Left ventricle myocardium inferior (tissue), 1 donor: ENCODE data around the gene NAA38. TPM values are rescaled to one million over a fixed set of nuclear protein-coding genes. Genes with fewer than 3 reads are reported as not detected.

Source experiments
- DNase-seq: peaks from one replicate; pipeline ENCODE4 v3.0.0-alpha.2; 2020
- H3K27ac ChIP-seq: fragments of 200-600 bp; replicated peaks from 2 replicates; pipeline ENCODE4 v1.8.0; 2021
- H3K27me3 ChIP-seq: fragments of 200-600 bp; 2 replicates; pipeline ENCODE4 v1.8.0; 2021; ENCODE audit warnings: low read depth
- H3K36me3 ChIP-seq: fragments of 200-600 bp; 2 replicates; pipeline ENCODE4 v1.8.0; 2021
- H3K4me1 ChIP-seq: fragments of 200-600 bp; 2 replicates; pipeline ENCODE4 v1.8.0; 2021
- H3K4me3 ChIP-seq: fragments of 200-600 bp; 2 replicates; pipeline ENCODE4 v1.8.0; 2021; ENCODE audit warnings: mild to moderate bottlenecking, moderate library complexity
- H3K9me3 ChIP-seq: fragments of 200-600 bp; replicated peaks from 2 replicates; pipeline ENCODE4 v1.8.0; 2021
- CTCF ChIP-seq: fragments of 200-600 bp; IDR thresholded peaks from 2 replicates; pipeline ENCODE4 v1.8.0; 2021; ENCODE audit warnings: antibody characterized with exemption, mild to moderate bottlenecking, borderline replicate concordance
- intact Hi-C: fragments of 100-400 bp; cut with micrococcal nuclease; formaldehyde crosslinking; loops from one replicate; pipeline ENCODE4 v1.11.0; 2022
- total RNA-seq: library from RNA; stranded (reverse); fragmentation: NEBNext Ultra II Directional; extraction: Animal tissue kit (Norgen Biotek cat#: 25700); gene quantifications from one replicate; pipeline ENCODE4 v1.2.1, GENCODE V29; 2021
- donor health status: DM: no; HTN: yes; CAD: no; lungs with severe emphysema.

NAA38 gene
- total RNA-seq, 1 donor from 2014 or later: 89.8 TPM

GRCh38 chr17:7855660-7856010 lies 1.7 kb downstream of the NAA38 start:
- intact Hi-C loops: no loop called here
- DNase-seq: no peak
- peaks cover 71% of the 10 kb centered on the region for H3K4me1 ChIP-seq
- peak overlapping the region; percentile 99 for H3K27ac ChIP-seq
- peaks cover 44% of the 10 kb centered on the region for H3K36me3 ChIP-seq
- no peaks in the 10 kb centered on the region for H3K27me3 ChIP-seq
- no peak for TF ChIP-seq CTCF
- no peaks in the 10 kb centered on the region for H3K9me3 ChIP-seq
- peak overlapping the region; percentile 86 for H3K4me3 ChIP-seq

GRCh38 chr17:7854851-7855659 lies 2.3 kb downstream of the NAA38 start, which contains the start of gene TMEM88:
Gene TMEM88 (plus strand): TSS chr17:7855066. CDS start chr17:7855075, 9 bp downstream.
- Histone ChIP-seq H3K36me3 (peaks cover 44% of the 10 kb centered on the region), H3K4me1 (peaks cover 71% of the 10 kb centered on the region)
- DNase-seq: peak; percentile 47

GRCh38 chr17:7854078-7854777 lies 3.1 kb downstream of the NAA38 start:
- DNase-seq: no peak
- H3K27ac ChIP-seq: peak overlapping the region; percentile 99
- H3K4me1 ChIP-seq: peaks cover 67% of the 10 kb centered on the region
- no peaks in the 10 kb centered on the region for H3K27me3 ChIP-seq
- intact Hi-C loops: no loop called here
- peaks cover 44% of the 10 kb centered on the region for H3K36me3 ChIP-seq
- H3K9me3 ChIP-seq: no peaks in the 10 kb centered on the region
- peak overlapping the region; percentile 86 for H3K4me3 ChIP-seq
- TF ChIP-seq CTCF: no peak

More at GRCh38 chr17:7854851-7855659, 2.3 kb downstream of the NAA38 start, which contains the start of gene TMEM88:
- H3K9me3 ChIP-seq: no peaks in the 10 kb centered on the region
- no peaks in the 10 kb centered on the region for H3K27me3 ChIP-seq
- intact Hi-C loops: no loop called here
- peak within 1 kb of the TSS; percentile 99 for H3K27ac ChIP-seq
- H3K4me3 ChIP-seq: peak within 1 kb of the TSS; percentile 86
- no peak for TF ChIP-seq CTCF

- Histone ChIP-seq H3K27me3 (no peaks in the 10 kb centered on the region), H3K27ac (peak overlapping the region; percentile 99), H3K9me3 (no peaks in the 10 kb centered on the region), H3K36me3 (peaks cover 48% of the 10 kb centered on the region), H3K4me3 (peak overlapping the region; percentile 86), H3K4me1 (peaks cover 61% of the 10 kb centered on the region)
- intact Hi-C loops: no loop called here
- TF ChIP-seq CTCF: no peak
- no peak for DNase-seq
Observed at GRCh38 chr17:7853691-7854038, 3.7 kb downstream of the NAA38 start.

- Histone ChIP-seq H3K9me3 (no peaks in the 10 kb centered on the region), H3K27ac (peak overlapping the region; percentile 99), H3K27me3 (no peaks in the 10 kb centered on the region), H3K36me3 (peaks cover 52% of the 10 kb centered on the region), H3K4me3 (peak overlapping the region; percentile 86), H3K4me1 (peaks cover 56% of the 10 kb centered on the region)
- intact Hi-C loops: no loop called here
- TF ChIP-seq CTCF: no peak
- DNase-seq: no peak
Observed at GRCh38 chr17:7852919-7853690, 4.3 kb downstream of the NAA38 start.
